ENCODE results near the gene KRTAP2-3. TPM values are rescaled to one million over a fixed set of nuclear protein-coding genes. Genes with fewer than 3 reads are reported as not detected.

The KRTAP2-3 gene, protein sequence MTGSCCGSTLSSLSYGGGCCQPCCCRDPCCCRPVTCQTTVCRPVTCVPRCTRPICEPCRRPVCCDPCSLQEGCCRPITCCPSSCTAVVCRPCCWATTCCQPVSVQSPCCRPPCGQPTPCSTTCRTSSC
- 2.3 TPM in 1 of 2 replicates, not detected in the other for total RNA-seq

GRCh38 chr17:41060052-41060604, at the start of gene KRTAP2-3:
Gene KRTAP2-3 (minus strand): TSS chr17:41060114. CDS start chr17:41060050, 64 bp downstream.

DNA sequence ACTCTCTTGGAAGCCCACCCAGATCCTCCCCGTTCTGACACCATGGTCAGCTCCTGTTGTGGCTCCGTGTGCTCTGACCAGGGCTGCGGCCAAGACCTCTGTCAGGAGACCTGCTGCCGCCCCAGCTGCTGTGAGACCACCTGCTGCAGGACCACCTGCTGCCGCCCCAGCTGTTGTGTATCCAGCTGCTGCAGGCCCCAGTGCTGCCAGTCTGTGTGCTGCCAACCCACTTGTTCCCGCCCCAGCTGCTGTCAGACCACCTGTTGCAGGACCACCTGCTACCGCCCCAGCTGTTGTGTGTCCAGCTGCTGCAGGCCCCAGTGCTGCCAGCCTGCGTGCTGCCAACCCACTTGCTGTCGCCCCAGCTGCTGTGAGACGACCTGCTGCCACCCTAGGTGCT, 45.4 kb upstream of the KRTAP2-3 start, which contains the start of gene KRTAP4-9:
KRTAP4-9 (plus strand) TSS at position 43 of the 400 bp plus-strand sequence; CDS start at position 43, 0 bp downstream.

DNA sequence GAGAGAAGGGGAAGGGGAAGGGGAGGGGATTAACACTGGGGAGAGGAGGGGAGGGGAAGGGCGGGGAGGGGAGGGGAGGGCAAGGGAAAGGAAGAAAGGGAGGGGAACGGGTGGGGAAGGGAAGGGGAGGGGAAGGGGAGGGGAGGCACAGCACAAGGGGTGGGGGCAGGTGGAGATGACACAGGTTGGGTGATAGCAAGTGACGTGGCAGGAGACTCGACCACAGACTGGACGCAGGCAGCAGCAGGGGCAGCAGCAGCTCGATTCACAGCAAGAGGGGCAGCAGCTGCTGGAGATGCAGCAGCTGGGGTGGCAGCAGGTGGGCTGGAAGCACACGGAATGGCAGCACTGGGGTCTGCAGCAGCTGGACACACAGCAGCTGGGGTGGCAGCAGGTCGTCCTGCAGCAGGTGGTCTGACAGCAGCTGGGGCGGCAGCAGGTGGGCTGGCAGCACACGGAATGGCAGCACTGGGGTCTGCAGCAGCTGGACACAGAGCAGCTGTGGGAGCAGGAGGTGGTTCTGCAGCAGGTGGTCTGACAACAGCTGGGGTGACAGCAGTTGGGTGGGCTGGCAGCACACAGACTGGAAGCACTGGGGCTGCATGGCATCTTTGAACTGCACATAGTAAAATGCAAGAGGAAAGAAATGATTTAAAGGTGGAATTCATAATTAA, 41.8 kb upstream of the KRTAP2-3 start, which contains the start of gene KRTAP4-16:
KRTAP4-16 (minus strand) TSS at position 624 of the 674 bp plus-strand sequence; CDS start at position 624, 0 bp downstream.

GRCh38 chr17:41098042-41098441, 38.1 kb upstream of the KRTAP2-3 start, which contains the start of gene KRTAP4-8:
Gene KRTAP4-8 (minus strand): TSS chr17:41098142. CDS start chr17:41098084, 58 bp downstream.

GRCh38 chr17:41084100-41084856, 24.4 kb upstream of the KRTAP2-3 start, which contains the start of gene KRTAP4-7:
Gene KRTAP4-7 (plus strand): TSS chr17:41084150. CDS start chr17:41084207, 57 bp downstream.

DNA sequence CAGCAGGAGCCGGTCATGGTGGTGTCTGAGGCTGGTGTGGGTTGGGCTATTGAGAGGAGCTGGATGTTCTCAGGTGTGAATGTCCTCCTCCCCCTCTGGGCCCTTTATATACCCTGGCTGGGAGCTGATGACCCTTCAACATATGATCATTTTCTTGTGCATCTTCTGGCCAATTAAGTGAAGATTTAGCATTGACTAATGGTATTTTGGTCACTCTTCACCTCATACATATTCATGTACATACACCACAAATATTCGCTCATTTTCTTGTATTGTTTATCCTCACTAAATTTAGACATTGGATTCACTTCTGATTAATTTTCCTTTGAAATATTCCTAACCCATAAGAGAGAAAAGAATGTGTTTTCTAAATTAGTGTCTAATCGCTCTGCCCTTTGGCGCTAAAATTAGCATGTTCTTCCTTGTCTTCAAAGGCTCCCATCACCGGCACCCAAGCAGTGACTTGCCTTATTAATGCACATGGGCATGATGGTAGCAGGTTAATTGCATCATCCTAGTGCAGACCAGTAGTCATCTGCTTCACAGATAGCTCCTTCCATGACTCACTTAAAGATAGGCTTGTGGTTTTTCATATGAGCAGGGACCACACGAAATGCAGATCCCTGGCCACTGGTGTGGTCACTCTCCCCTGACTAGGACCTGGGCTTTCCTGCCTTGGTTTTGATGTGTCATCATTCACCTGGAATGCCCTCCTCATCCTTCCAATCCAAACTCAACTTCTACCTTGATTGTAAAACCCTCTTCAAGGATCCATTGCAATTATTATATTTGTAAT, 6.1 kb upstream of the KRTAP2-3 start, which contains the start of gene KRTAP2-4:
KRTAP2-4 (minus strand) TSS at position 51 of the 796 bp plus-strand sequence; CDS start at position 17, 34 bp downstream.

GRCh38 chr17:41055130-41055529, 4.8 kb downstream of the KRTAP2-3 start, which contains the start of gene KRTAP2-2:
Gene KRTAP2-2 (minus strand): TSS chr17:41055230. CDS start chr17:41055211, 19 bp downstream.

DNA sequence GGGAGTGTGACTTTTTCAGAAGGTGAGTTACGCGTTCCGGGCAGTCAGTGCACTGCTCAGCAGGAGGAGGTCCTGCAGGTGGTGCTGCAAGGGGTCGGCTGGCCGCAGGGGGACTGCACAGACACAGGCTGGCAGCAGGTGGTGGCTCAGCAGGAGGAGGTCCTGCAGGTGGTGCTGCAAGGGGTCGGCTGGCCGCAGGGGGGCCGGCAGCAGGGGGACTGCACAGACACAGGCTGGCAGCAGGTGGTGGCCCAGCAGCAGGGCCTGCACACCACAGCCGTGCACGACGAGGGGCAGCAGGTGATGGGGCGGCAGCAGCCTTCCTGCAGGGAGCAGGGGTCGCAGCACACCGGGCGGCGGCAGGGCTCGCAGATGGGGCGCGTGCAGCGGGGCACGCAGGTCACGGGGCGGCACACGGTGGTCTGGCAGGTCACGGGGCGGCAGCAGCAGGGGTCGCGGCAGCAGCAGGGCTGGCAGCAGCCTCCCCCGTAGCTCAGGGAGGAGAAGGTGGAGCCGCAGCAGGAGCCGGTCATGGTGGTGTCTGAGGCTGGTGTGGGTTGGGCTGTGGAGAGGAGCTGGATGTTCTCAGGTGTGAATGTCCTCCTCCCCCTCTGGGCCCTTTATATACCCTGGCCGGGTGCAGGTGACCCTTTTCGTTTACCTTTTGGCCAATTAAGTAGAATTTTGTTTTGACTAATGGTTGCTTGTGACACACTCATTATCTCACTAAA, 13.0 kb downstream of the KRTAP2-3 start, which contains the start of gene KRTAP2-1:
KRTAP2-1 (minus strand) TSS at position 582 of the 731 bp plus-strand sequence; CDS start at position 533, 49 bp downstream.

DNA sequence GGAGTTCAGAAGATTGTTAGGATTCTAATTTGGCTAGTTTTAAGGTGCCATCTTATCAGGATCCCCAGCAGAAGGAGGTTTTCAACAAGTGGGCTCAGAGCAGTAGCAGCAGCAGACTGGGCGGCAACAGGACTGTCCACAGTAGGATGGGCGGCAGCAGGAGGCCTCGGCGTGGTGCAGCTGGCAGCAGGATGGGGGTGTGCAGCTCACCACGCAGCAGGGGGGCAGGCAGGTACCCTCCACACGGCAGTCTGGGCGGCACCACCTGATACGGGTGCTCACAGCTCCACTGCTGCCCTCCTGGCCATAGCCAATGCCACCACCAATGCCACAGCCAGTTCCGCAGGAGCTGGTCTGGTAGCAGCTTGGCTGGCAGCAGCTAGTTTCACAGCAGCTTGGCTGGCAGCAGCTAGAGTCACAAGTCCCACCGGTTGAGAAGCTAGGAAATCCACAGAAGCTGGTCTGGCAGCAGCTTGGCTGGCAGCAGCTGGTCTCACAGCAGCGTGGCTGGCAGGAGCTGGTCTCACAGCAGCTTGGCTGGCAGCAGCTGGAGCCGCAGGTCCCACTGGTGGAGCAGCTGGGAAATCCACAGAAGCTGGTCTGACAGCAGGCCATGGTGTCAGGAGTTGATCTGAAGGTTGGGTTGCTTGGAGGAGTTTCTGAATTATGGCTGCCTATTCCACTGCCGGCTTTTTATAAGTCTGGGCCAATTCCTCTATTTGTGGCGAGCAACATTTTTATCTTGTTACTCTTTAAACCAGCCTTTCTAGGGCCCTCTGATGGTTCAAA, 18.9 kb downstream of the KRTAP2-3 start, which contains the start of gene KRTAP1-1:
KRTAP1-1 (minus strand) TSS at position 668 of the 789 bp plus-strand sequence; CDS start at position 615, 53 bp downstream.

GRCh38 chr17:41034346-41034935, 25.5 kb downstream of the KRTAP2-3 start, which contains the start of gene KRTAP1-3:
Gene KRTAP1-3 (minus strand): TSS chr17:41034874. CDS start chr17:41034821, 53 bp downstream.

GRCh38 chr17:41029633-41030245, 30.2 kb downstream of the KRTAP2-3 start, which contains the start of gene KRTAP1-4:
Gene KRTAP1-4 (minus strand): TSS chr17:41030195. CDS start chr17:41030078, 117 bp downstream.

GRCh38 chr17:41026715-41027471, 33.0 kb downstream of the KRTAP2-3 start, which contains the start of gene KRTAP1-5:
Gene KRTAP1-5 (minus strand): TSS chr17:41027208. CDS start chr17:41027155, 53 bp downstream.

Other genes starting within 250 kb of the KRTAP2-3 start
- 5.1 and 9.8 TPM in 2 replicates for gene KRT10, start 237.5 kb downstream of the KRTAP2-3 start, total RNA-seq
- not detected in 2 replicates for gene KRT12, start 192.9 kb downstream of the KRTAP2-3 start, total RNA-seq
- not detected in 2 replicates for gene KRT20, start 174.9 kb downstream of the KRTAP2-3 start, total RNA-seq
- gene KRT23, start 122.5 kb downstream of the KRTAP2-3 start, total RNA-seq, result 0.79 and 1.4 TPM in 2 replicates
- not detected in 2 replicates for gene KRT39, start 93.2 kb downstream of the KRTAP2-3 start, total RNA-seq
- not detected in 2 replicates for gene KRT40, start 75.8 kb downstream of the KRTAP2-3 start, total RNA-seq
- not detected in 2 replicates for gene KRTAP3-3, start 66.0 kb downstream of the KRTAP2-3 start, total RNA-seq
- gene KRTAP3-2, start 60.2 kb downstream of the KRTAP2-3 start, total RNA-seq, result not detected in 2 replicates
- not detected in 2 replicates for gene KRTAP3-1, start 51.0 kb downstream of the KRTAP2-3 start, total RNA-seq
- gene KRTAP1-5, start 32.9 kb downstream of the KRTAP2-3 start, total RNA-seq, result not detected in 2 replicates
- not detected in 2 replicates for gene KRTAP1-4, start 29.9 kb downstream of the KRTAP2-3 start, total RNA-seq
- gene KRTAP1-3, start 25.2 kb downstream of the KRTAP2-3 start, total RNA-seq, result not detected in 2 replicates
- gene KRTAP1-1, start 18.7 kb downstream of the KRTAP2-3 start, total RNA-seq, result not detected in 2 replicates
- not detected in 2 replicates for gene KRTAP2-1, start 12.8 kb downstream of the KRTAP2-3 start, total RNA-seq
- not detected in 2 replicates for gene KRTAP2-2, start 4.9 kb downstream of the KRTAP2-3 start, total RNA-seq
- not detected in 2 replicates for gene KRTAP2-4, start 5.8 kb upstream of the KRTAP2-3 start, total RNA-seq
- gene KRTAP4-7, start 24.0 kb upstream of the KRTAP2-3 start, total RNA-seq, result not detected in 2 replicates
- not detected in 2 replicates for gene KRTAP4-8, start 38.0 kb upstream of the KRTAP2-3 start, total RNA-seq
- gene KRTAP4-16, start 42.1 kb upstream of the KRTAP2-3 start, total RNA-seq, result not detected in 2 replicates
- gene KRTAP4-9, start 45.3 kb upstream of the KRTAP2-3 start, total RNA-seq, result not detected in 2 replicates
- gene KRTAP4-11, start 58.3 kb upstream of the KRTAP2-3 start, total RNA-seq, result not detected in 2 replicates
- gene KRTAP4-12, start 64.1 kb upstream of the KRTAP2-3 start, total RNA-seq, result not detected in 2 replicates
- not detected in 2 replicates for gene KRTAP4-6, start 80.4 kb upstream of the KRTAP2-3 start, total RNA-seq
- gene KRTAP4-5, start 89.7 kb upstream of the KRTAP2-3 start, total RNA-seq, result not detected in 2 replicates
- gene KRTAP4-4, start 100.6 kb upstream of the KRTAP2-3 start, total RNA-seq, result not detected in 2 replicates
- not detected in 2 replicates for gene KRTAP4-3, start 108.1 kb upstream of the KRTAP2-3 start, total RNA-seq
- not detected in 2 replicates for gene KRTAP4-2, start 118.1 kb upstream of the KRTAP2-3 start, total RNA-seq
- gene KRTAP4-1, start 124.8 kb upstream of the KRTAP2-3 start, total RNA-seq, result not detected in 2 replicates
- not detected in 2 replicates for gene KRTAP9-1, start 129.8 kb upstream of the KRTAP2-3 start, total RNA-seq
- gene KRTAP9-2, start 166.5 kb upstream of the KRTAP2-3 start, total RNA-seq, result not detected in 2 replicates
- gene KRTAP9-3, start 172.3 kb upstream of the KRTAP2-3 start, total RNA-seq, result not detected in 2 replicates
- gene KRTAP9-8, start 177.9 kb upstream of the KRTAP2-3 start, total RNA-seq, result not detected in 2 replicates
- gene KRTAP9-4, start 189.6 kb upstream of the KRTAP2-3 start, total RNA-seq, result not detected in 2 replicates
- not detected in 2 replicates for gene KRTAP9-9, start 195.3 kb upstream of the KRTAP2-3 start, total RNA-seq
- not detected in 2 replicates for gene KRTAP9-6, start 205.3 kb upstream of the KRTAP2-3 start, total RNA-seq
- gene KRTAP9-7, start 215.6 kb upstream of the KRTAP2-3 start, total RNA-seq, result not detected in 2 replicates
- not detected in 2 replicates for gene KRTAP29-1, start 242.7 kb upstream of the KRTAP2-3 start, total RNA-seq
- gene KRTAP16-1, start 249.2 kb upstream of the KRTAP2-3 start, total RNA-seq, result not detected in 2 replicates